NOMO-1 treated with dmso at 0.1 percent for 144 hours (cell line): ENCODE measurements around the gene FRMD4A.

ENCODE experiments used
- DNase-seq: peaks from one replicate; lab custom pipeline; 2025; ENCODE audit not compliant: unreplicated experiment; lab: John Stamatoyannopoulos, UW

The FRMD4A gene

DNA sequence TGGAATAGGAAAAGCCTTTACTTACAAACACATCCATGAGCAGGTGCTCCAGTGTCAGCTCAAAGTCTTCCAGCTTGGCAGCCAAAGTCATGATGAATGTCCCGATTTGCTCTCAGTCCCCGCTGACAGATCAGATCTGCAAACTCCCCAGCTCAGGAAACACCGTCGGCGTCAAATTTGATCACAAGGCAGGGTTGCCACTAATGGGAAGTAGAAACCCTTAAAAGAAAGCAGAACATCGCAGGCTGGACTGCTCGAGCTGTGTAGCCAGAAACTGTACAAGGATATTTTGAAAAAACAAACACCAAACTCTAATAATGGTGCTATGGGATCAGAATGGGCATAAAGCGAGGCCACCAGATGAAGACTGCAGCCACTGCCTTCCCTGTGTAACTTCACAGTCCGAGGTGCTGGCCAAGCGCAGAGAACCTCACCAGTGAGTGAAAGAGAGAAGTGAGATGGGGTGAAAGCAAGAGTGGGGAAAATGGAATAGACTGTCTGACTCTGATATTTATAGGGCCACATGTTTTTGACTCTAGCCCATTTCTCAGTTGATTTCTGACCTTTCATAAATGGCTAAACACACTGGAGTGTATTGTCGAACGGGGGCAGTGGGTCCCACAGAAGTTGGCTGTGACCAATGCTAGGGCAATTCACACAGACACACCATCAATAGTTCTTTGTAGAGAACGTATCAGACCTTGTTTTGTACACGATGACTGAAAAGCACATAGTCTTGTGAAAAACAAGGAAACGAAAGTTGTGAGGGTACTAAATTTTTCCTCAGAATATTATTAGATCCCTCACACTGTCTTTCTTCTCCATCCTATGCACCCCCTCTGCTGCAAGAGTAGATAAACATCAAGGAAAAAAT is 306.2 kb downstream of the FRMD4A start:
- peak; percentile 22 for DNase-seq

GRCh38 chr10:14023673-14024328 is 306.9 kb downstream of the FRMD4A start:
- DNase-seq, result no peak

- no peak for DNase-seq
Observed at GRCh38 chr10:14022954-14023672, 307.6 kb downstream of the FRMD4A start.

DNA sequence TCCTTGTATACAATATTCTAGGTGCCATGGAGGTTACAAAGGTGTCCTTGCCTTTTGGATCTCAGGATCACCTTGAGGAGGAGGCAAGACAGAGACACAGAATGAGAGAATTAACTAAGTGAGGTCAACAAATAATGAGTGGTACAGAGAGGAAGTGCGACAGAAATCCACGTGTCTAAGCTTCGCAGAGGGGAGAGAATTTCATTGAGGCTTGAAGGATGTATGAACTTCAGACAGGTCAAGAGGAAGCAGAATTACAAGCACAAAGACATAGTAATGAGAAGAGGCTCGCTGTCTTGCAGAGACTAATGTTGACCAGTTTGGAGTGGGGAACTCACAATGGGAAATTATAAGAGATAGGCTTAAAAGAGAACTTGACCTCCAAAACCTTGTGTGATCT is 308.7 kb downstream of the FRMD4A start:
- peak; percentile 26 for DNase-seq

GRCh38 chr10:14020037-14020664 is 310.6 kb downstream of the FRMD4A start:
- no peak for DNase-seq

- no peak for DNase-seq
Observed at GRCh38 chr10:14017467-14017866, 313.3 kb downstream of the FRMD4A start.

GRCh38 chr10:14016931-14017333 is 313.8 kb downstream of the FRMD4A start:
- DNase-seq, result no peak

GRCh38 chr10:14016011-14016536 is 314.6 kb downstream of the FRMD4A start:
- DNase-seq, result peak; percentile 31

DNA sequence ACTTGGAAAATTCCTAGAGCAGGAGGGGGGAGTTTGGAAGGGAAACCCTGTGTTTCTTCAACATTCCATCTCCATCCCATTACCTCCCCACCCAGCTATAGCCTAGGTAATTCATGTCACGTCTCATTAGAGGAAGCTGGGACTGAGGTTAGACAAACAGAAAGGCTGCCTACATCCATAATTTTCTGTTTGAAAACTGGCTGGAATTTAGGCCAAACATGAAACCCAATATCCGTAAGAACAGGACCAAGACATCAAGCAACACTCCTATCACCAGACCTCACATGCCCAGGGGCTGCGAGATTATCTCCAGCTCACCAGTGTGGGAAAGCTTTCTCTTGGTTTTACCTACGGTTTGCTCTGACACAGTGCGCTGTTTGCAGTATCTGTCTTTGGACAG is 316.3 kb downstream of the FRMD4A start:
- DNase-seq, result no peak

GRCh38 chr10:14010769-14011574 is 319.8 kb downstream of the FRMD4A start:
- no peak for DNase-seq

DNA sequence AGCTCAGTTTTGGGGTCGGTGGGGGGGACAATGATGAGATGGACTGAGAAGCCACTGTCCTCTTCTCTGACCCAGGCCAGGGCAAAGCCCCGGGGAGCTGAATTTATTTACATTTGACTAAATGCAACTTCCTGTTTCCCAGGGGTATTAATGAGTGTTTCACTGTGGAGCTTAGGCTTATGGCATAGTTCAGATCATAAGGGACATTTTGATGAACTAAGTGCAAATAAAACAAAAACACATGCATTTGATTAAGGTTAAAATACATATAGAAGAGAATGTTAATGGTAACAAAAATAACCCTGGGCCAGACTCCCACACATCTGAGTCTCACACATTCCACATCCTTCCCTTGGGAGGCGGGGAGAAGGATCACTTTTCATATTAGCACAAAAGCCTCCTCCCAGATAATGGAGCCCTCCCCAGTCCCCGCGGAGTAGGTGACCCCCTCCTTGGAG is 320.6 kb downstream of the FRMD4A start:
- no peak for DNase-seq

DNA sequence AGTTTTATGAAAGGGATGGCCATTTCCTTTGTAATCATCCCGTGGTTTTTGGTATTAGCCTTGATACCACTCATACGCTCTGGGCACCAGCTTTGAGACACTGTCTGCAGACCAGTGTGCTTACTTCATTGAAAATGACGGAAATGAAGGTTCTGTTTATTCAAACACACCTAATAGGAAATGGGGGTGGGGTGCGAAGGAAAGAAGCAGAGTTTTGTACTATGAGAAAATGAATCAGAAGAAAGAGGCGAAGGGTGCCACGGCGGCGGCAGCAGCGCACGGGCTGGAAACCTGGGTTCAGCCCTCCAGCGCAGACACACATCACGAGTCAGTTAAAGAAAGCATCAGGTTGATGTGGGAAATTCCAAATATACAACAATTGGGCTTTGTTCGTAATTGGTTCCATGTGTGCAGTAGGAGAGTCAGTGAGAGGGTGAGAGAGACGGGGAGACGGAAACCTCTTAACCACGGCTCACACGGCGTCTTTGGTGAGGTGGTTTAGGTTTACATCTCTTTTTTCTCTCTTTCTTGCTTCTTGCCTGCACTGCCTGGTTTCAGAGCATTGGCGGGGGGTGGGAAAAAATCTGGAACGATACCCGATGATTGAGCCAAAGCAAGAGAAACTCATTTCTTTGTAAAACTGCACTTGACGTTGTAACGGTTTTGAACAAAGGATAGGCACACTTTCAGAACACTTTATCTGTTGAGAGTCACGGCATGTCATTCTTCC is 321.2 kb downstream of the FRMD4A start:
- DNase-seq, result no peak

DNA sequence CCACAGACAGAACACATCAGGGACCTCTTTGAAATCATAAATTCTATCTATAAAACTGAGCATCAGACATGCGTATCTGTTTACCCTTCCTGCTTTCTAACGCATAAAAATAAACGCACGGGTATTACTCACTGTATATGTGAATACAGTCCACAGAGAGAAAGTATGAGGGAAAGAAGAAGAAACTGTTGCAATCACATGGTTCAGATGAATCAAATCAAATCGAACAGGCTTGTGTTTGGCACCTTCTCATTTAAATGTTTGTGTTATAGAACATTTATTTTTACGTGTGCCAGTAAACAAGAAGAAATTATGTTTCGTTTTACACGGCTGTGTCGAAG is 322.0 kb downstream of the FRMD4A start:
- DNase-seq, result no peak

GRCh38 chr10:14004536-14004935 is 326.2 kb downstream of the FRMD4A start:
- no peak for DNase-seq

DNA sequence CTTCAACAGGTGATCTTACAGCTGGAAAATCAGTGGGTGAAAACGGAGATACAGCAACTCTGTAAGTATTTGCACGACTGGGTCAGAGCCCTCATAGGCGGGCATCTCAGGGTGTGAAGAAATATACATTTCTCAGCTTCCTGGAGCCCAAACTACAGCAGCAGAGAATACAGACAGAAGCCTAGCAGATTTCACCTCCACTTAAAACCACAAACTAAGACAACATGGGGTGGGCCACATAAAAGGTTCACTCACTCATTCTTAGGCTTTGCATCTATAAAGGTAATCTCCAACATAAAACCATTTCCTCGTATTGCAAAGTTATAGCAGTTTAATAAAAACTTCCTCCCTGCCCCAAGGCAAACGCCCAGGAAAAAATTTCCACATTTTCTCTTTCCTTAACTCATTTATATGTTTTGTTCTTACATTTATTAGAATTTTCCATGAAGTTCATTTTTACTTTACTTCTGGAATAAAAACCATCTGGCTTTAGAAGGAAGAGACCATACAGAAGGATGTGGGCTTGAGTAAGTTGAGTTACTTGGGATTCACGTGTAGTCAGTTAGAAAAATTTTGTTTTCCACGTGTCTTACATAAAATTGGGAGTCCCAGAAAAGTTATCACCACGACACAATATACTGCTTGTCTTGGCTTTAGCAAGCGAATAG is 327.1 kb downstream of the FRMD4A start:
- DNase-seq, result no peak

DNA sequence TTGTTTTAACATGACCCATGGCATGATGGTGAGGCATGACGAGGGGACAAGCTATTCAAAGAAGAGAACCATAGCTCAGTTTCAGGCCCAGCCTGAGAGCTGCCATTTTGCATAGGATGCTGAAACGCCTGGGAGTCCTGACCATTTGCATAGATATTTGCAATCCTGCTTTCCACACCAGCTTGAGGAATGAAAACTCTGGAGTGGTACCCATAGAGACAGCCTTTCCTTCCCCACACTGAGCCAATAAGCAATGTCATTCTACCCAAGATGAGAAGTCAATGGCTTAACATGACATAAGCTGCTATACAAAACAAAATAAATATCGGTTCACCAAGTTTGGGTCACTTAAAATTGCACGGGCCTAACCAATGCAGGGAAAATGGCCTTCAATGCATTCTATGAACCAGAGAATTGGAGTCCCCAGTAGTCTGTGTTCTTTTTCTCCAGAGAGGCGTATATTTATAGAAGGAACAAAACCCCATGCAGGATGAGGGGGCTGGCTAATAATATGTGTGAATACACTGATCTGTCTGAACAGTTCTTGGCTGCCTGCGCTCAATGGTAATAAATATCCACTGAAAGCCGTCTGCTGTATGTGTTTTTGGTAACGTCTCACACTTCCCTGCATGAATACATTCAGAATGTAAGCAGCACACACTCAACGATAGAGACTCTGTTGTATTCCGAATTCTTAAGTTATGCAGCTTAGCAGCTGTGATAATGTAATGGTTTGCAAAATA is 329.3 kb downstream of the FRMD4A start:
- no peak for DNase-seq

DNA sequence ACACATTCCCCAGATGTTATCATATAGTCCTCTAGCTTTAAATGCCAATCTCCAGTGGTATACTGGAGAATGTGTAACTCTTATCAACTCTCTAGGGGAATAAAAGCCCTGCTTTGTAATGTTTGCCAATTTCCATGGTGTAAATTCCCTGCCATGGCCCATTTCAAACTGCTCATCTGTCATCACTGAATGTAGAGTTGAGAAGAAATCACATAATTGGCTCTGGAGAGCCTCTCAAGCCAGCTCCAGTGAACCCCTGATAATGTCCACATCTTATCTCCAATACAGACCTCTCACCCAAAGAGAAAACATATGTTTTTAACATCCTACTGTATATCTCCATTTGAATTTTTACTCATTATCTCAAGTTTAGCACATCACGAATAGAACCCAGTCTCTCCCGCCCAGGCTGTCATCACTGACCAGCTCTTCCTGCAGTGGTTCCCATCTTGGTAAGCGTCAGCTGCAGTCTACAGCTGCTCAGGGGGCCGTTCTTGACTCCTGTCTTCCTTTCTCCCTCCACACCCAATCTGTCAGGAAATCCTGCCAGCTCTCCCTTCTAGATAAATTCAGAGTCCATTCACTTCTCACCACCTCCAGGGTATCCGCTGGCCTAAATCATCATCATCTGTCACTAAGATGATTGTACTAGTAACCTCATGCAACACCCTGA is 332.4 kb downstream of the FRMD4A start:
- no peak for DNase-seq

DNA sequence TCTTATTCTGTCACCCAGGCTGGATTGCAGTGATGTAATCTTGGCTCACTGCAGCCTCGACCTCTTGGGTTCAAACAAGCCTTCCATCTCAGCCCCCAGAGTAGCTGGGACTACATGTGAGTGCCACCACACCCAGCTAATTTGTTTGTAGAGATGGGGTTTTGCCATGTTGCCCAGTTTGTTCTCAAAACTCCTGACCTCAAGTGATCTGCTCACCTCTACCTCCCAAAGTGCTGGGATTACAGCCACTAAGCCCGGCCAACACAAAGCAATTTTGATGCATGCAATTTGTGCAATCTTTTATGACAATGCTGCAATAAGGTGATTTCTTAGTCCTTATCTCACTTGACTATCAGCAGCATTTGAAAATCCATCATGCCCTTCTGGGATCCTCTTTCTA is 333.1 kb downstream of the FRMD4A start:
- no peak for DNase-seq
